SIG-M5 (cell line): Measurements from ENCODE around the gene G6PD.

ENCODE experiments used
- DNase-seq: peaks from one replicate; lab custom pipeline; 2025; lab: John Stamatoyannopoulos, UW

G6PD gene

GRCh38 chrX:154487518-154488290, 58.9 kb downstream of the G6PD start:
- no peak for DNase-seq

GRCh38 chrX:154486396-154487207, 60.0 kb downstream of the G6PD start, which contains the start of gene UBL4A:
Gene UBL4A (minus strand): TSS chrX:154486615. CDS start chrX:154486584, 31 bp downstream.
- DNase-seq = no peak

- DNase-seq = no peak
These were observed 60.6 kb downstream of the G6PD start for GRCh38 chrX:154486052-154486395.

- no peak for DNase-seq
These were observed 61.2 kb downstream of the G6PD start for GRCh38 chrX:154485150-154486051.

- DNase-seq = no peak
These were observed 62.1 kb downstream of the G6PD start for GRCh38 chrX:154484255-154485149.

- DNase-seq = no peak
These were observed 63.3 kb downstream of the G6PD start for GRCh38 chrX:154483325-154483724.

GRCh38 chrX:154482786-154483185, 63.9 kb downstream of the G6PD start:
- DNase-seq = no peak

- DNase-seq = no peak
These were observed 64.6 kb downstream of the G6PD start for GRCh38 chrX:154481911-154482601.
